HG03064 (cell line): ENCODE measurements around the gene IKBKG.
"Not testable (repeated sequence)": the region's sequence is repeated elsewhere in the genome, so short reads cannot be mapped to it uniquely, and the experiment has no call there.

Experiments
- ATAC-seq: cut with Tn5 transposase; IDR thresholded peaks from one replicate; pipeline ENCODE4 v1.9.1; 2021; ENCODE audit warnings: low read depth; ENCODE audit not compliant: unreplicated experiment

The IKBKG gene

GRCh38 chrX:154602226-154602625, 54.8 kb downstream of the IKBKG start:
- ATAC-seq = no peak

- no peak for ATAC-seq
These were observed 55.5 kb downstream of the IKBKG start for GRCh38 chrX:154602766-154603437.

- no peak for ATAC-seq
These were observed 56.3 kb downstream of the IKBKG start for GRCh38 chrX:154603438-154604430.

GRCh38 chrX:154605566-154605965, 58.1 kb downstream of the IKBKG start:
- ATAC-seq = no peak

- no peak for ATAC-seq
These were observed 60.0 kb downstream of the IKBKG start for GRCh38 chrX:154607370-154607769.

- ATAC-seq = not testable (repeated sequence)
These were observed 60.6 kb downstream of the IKBKG start for GRCh38 chrX:154607976-154608375.

GRCh38 chrX:154608823-154609222, 61.4 kb downstream of the IKBKG start:
- not testable (repeated sequence) for ATAC-seq

GRCh38 chrX:154611146-154611545, 63.7 kb downstream of the IKBKG start:
- not testable (repeated sequence) for ATAC-seq

- ATAC-seq = not testable (repeated sequence)
These were observed 66.2 kb downstream of the IKBKG start for GRCh38 chrX:154613586-154613985.
